Medulla oblongata (tissue), 1 donor: Measurements from ENCODE around the gene C2CD3.

Experiments
- DNase-seq: peaks from one replicate; pipeline ENCODE4 v3.0.0-alpha.2; 2015; ENCODE audit errors: extremely low spot score

The C2CD3 gene

GRCh38 chr11:73982595-73982989 is 188.2 kb downstream of the C2CD3 start, which contains the start of gene UCP2:
UCP2 (minus strand) TSS chr11:73982843; CDS start chr11:73978378, 4,465 bp downstream.
- peak; percentile 77 for DNase-seq

- DNase-seq, result no peak
Observed at GRCh38 chr11:73981051-73981805, 189.6 kb downstream of the C2CD3 start.

GRCh38 chr11:73980001-73980961 is 190.5 kb downstream of the C2CD3 start:
- peak; percentile 52 for DNase-seq

GRCh38 chr11:73978576-73979086 is 192.2 kb downstream of the C2CD3 start:
- DNase-seq, result no peak

- DNase-seq, result no peak
Observed at GRCh38 chr11:73977856-73978519, 192.8 kb downstream of the C2CD3 start.

- no peak for DNase-seq
Observed at GRCh38 chr11:73976451-73977151, 194.2 kb downstream of the C2CD3 start.

- DNase-seq, result no peak
Observed at GRCh38 chr11:73975479-73975757, 195.4 kb downstream of the C2CD3 start.

GRCh38 chr11:73974604-73975478 is 196.0 kb downstream of the C2CD3 start:
- no peak for DNase-seq

GRCh38 chr11:73972620-73973449 is 198.0 kb downstream of the C2CD3 start:
- no peak for DNase-seq

- no peak for DNase-seq
Observed at GRCh38 chr11:73972187-73972586, 198.6 kb downstream of the C2CD3 start.

- no peak for DNase-seq
Observed at GRCh38 chr11:73971175-73971719, 199.6 kb downstream of the C2CD3 start.

- DNase-seq, result no peak
Observed at GRCh38 chr11:73969991-73970800, 200.6 kb downstream of the C2CD3 start.

GRCh38 chr11:73969091-73969490 is 201.7 kb downstream of the C2CD3 start:
- no peak for DNase-seq

- no peak for DNase-seq
Observed at GRCh38 chr11:73968356-73968966, 202.3 kb downstream of the C2CD3 start.

- DNase-seq, result no peak
Observed at GRCh38 chr11:73965764-73966121, 205.1 kb downstream of the C2CD3 start.

GRCh38 chr11:73965076-73965763 is 205.6 kb downstream of the C2CD3 start:
- DNase-seq, result no peak

- no peak for DNase-seq
Observed at GRCh38 chr11:73963861-73964260, 206.9 kb downstream of the C2CD3 start.
